ENCODE data around the gene BCAS4.

BCAS4 gene

GRCh38 chr20:50855498-50856474, 60.9 kb downstream of the BCAS4 start:
- DNase-seq (ENCODE audit: low read depth), result no peak

GRCh38 chr20:50856475-50857041, 61.7 kb downstream of the BCAS4 start:
- no peak for DNase-seq (ENCODE audit: low read depth)

GRCh38 chr20:50857348-50857747, 62.5 kb downstream of the BCAS4 start:
- no peak for DNase-seq (ENCODE audit: low read depth)

GRCh38 chr20:50858525-50858924, 63.7 kb downstream of the BCAS4 start:
- DNase-seq (ENCODE audit: low read depth), result no peak

- no peak for DNase-seq (ENCODE audit: low read depth)
Observed at GRCh38 chr20:50859161-50859560, 64.3 kb downstream of the BCAS4 start.

- no peak for DNase-seq (ENCODE audit: low read depth)
Observed at GRCh38 chr20:50861012-50861411, 66.2 kb downstream of the BCAS4 start.

GRCh38 chr20:50862546-50862945, 67.7 kb downstream of the BCAS4 start:
- DNase-seq (ENCODE audit: low read depth), result no peak

- DNase-seq (ENCODE audit: low read depth), result no peak
Observed at GRCh38 chr20:50865114-50865513, 70.3 kb downstream of the BCAS4 start.

GRCh38 chr20:50865591-50865990, 70.7 kb downstream of the BCAS4 start:
- DNase-seq (ENCODE audit: low read depth), result no peak

GRCh38 chr20:50866036-50866685, 71.3 kb downstream of the BCAS4 start:
- DNase-seq (ENCODE audit: low read depth), result no peak

- DNase-seq (ENCODE audit: low read depth), result no peak
Observed at GRCh38 chr20:50866831-50867230, 72.0 kb downstream of the BCAS4 start.

GRCh38 chr20:50867805-50868204, 72.9 kb downstream of the BCAS4 start:
- DNase-seq (ENCODE audit: low read depth), result no peak

GRCh38 chr20:50868509-50869495, 73.9 kb downstream of the BCAS4 start:
- no peak for DNase-seq (ENCODE audit: low read depth)

GRCh38 chr20:50870561-50871161, 75.8 kb downstream of the BCAS4 start:
- no peak for DNase-seq (ENCODE audit: low read depth)

- no peak for DNase-seq (ENCODE audit: low read depth)
Observed at GRCh38 chr20:50872560-50873425, 77.9 kb downstream of the BCAS4 start.

- no peak for DNase-seq (ENCODE audit: low read depth)
Observed at GRCh38 chr20:50873585-50873984, 78.7 kb downstream of the BCAS4 start.

GRCh38 chr20:50874111-50874757, 79.4 kb downstream of the BCAS4 start:
- no peak for DNase-seq (ENCODE audit: low read depth)

- DNase-seq (ENCODE audit: low read depth), result no peak
Observed at GRCh38 chr20:50874758-50875665, 80.2 kb downstream of the BCAS4 start.
